ENCODE results near the gene GNPDA1.
"Not testable (repeated sequence)": the region's sequence is repeated elsewhere in the genome, so short reads cannot be mapped to it uniquely, and the experiment has no call there.

GNPDA1 gene

DNA sequence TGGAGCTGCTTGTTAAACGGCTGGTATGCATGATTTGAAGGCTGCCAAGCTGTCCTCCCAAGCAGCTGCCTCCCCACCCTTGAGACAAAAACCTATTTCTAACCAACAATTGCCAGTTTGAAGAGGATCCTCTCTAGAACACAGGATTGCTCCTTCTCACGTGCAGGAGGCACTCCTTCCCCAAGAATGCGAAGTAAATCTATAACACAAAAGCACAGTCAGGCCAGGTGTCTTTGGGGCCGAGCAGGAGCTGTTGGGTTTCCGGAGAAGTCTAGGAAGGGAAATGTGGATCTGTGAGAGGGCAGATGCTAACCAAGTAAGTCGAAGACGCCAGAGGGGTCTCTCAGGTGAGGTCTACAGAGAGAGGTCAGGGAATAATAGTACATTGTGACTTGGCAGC is 35.4 kb upstream of the GNPDA1 start:
- no peaks in the 10 kb centered on the region for H3F3A ChIP-seq (ENCODE audit: insufficient read depth)
- H3K36me3 ChIP-seq (ENCODE audit: low read length), result no peaks in the 10 kb centered on the region
- TF ChIP-seq EZH2phosphoT487 (conservative IDR thresholded peaks at IDR 0.05; ENCODE audit: low read length) (no peak), CTCF (IDR thresholded peaks at IDR 0.05; ENCODE audit: insufficient read depth, low read length, poor library complexity, severe bottlenecking) (no peak)
- no peak overlapping the region for H2AFZ ChIP-seq (ENCODE audit: low read depth, low read length, severe bottlenecking)
- no peaks in the 10 kb centered on the region for H3K9me3 ChIP-seq (ENCODE audit: insufficient read depth, low read length)
- no peaks in the 10 kb centered on the region for H4K20me1 ChIP-seq (ENCODE audit: low read depth, low read length)
- H3K79me2 ChIP-seq (ENCODE audit: insufficient read depth, low read length), result no peaks in the 10 kb centered on the region
- H3K4me2 ChIP-seq (ENCODE audit: low read depth, low read length, poor library complexity, severe bottlenecking), result no peak overlapping the region
- no peaks in the 10 kb centered on the region for H3K9me2 ChIP-seq (replicated peaks; ENCODE audit: insufficient read depth, low read length)
- H3K27me3 ChIP-seq (ENCODE audit: low read length), result no peaks in the 10 kb centered on the region
- no peak overlapping the region for H3K9ac ChIP-seq (ENCODE audit: low read length)
- no peak overlapping the region for H3K27ac ChIP-seq (ENCODE audit: low read depth, low read length)
- H3K4me3 ChIP-seq (ENCODE audit: insufficient read depth, low read length, poor library complexity, severe bottlenecking), result no peak overlapping the region

DNA sequence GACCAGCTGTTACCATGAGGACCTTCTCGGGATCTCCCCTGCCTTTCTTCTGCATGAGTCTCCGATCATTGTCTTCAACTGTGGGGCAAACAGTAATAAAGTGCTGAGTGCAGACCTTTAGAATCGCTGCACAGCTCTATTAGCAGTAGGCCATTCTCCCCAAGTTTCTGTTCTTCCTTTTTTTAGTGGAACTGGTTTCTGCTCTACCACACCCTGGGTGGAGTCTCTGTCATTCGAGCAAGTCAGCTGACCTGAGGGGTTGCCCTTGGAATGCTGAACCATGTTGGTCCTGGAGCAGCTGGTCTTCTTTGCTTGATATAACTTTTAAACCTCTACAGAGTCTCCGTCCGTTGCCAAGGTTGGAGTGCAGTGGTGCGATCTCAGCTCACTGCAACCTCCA is 33.4 kb upstream of the GNPDA1 start:
- H3K4me3 ChIP-seq (ENCODE audit: insufficient read depth, low read length, poor library complexity, severe bottlenecking), result no peak overlapping the region
- no peak for TF ChIP-seq CTCF (IDR thresholded peaks at IDR 0.05; ENCODE audit: insufficient read depth, low read length, poor library complexity, severe bottlenecking)
- TF ChIP-seq EZH2phosphoT487 (conservative IDR thresholded peaks at IDR 0.05; ENCODE audit: low read length), result no peak
- H3K36me3 ChIP-seq (ENCODE audit: low read length), result no peaks in the 10 kb centered on the region
- H4K20me1 ChIP-seq (ENCODE audit: low read depth, low read length), result no peaks in the 10 kb centered on the region
- H2AFZ ChIP-seq (ENCODE audit: low read depth, low read length, severe bottlenecking), result no peak overlapping the region
- no peak overlapping the region for H3K9ac ChIP-seq (ENCODE audit: low read length)
- no peak overlapping the region for H3K4me2 ChIP-seq (ENCODE audit: low read depth, low read length, poor library complexity, severe bottlenecking)
- no peaks in the 10 kb centered on the region for H3F3A ChIP-seq (ENCODE audit: insufficient read depth)
- H3K9me3 ChIP-seq (ENCODE audit: insufficient read depth, low read length), result no peaks in the 10 kb centered on the region
- H3K27ac ChIP-seq (ENCODE audit: low read depth, low read length), result no peak overlapping the region
- no peaks in the 10 kb centered on the region for H3K9me2 ChIP-seq (replicated peaks; ENCODE audit: insufficient read depth, low read length)
- no peaks in the 10 kb centered on the region for H3K27me3 ChIP-seq (ENCODE audit: low read length)
- H3K79me2 ChIP-seq (ENCODE audit: insufficient read depth, low read length), result no peaks in the 10 kb centered on the region

- H3K79me2 ChIP-seq (ENCODE audit: insufficient read depth, low read length); H4K20me1 ChIP-seq (ENCODE audit: low read depth, low read length); H3K36me3 ChIP-seq (ENCODE audit: low read length); H2AFZ ChIP-seq (ENCODE audit: low read depth, low read length, severe bottlenecking); H3K27me3 ChIP-seq (ENCODE audit: low read length); H3K9me2 ChIP-seq (replicated peaks; ENCODE audit: insufficient read depth, low read length); H3K9ac ChIP-seq (ENCODE audit: low read length); H3F3A ChIP-seq (ENCODE audit: insufficient read depth); H3K9me3 ChIP-seq (ENCODE audit: insufficient read depth, low read length); H3K4me3 ChIP-seq (ENCODE audit: insufficient read depth, low read length, poor library complexity, severe bottlenecking); H3K4me2 ChIP-seq (ENCODE audit: low read depth, low read length, poor library complexity, severe bottlenecking); H3K27ac ChIP-seq (ENCODE audit: low read depth, low read length): not testable (repeated sequence)
Observed at GRCh38 chr5:142040881-142041280, 28.1 kb upstream of the GNPDA1 start.

DNA sequence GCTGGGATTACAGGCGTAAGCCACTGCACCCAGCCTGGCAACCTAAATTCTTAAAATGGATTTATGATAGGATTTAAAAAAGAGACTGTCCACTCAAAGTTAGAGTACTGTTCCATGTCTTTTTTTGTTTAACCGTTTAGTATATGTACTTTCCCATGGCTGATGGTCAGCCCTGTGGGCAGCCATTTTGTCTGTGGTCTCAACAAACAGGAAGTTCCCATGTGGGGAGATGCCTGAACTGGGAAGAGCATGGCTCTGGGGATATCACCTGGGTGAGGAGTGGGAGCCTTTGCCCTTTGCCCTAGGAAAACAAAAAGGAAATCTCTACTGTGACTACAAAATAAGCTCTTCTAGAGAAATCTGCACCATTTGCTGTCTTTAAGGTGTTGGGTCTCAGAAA is 27.5 kb upstream of the GNPDA1 start:
- Histone ChIP-seq H3K27me3 (ENCODE audit: low read length) (no peaks in the 10 kb centered on the region), H3K27ac (ENCODE audit: low read depth, low read length) (no peak overlapping the region), H3K9me3 (ENCODE audit: insufficient read depth, low read length) (no peaks in the 10 kb centered on the region), H3K9me2 (replicated peaks; ENCODE audit: insufficient read depth, low read length) (no peaks in the 10 kb centered on the region), H3K36me3 (ENCODE audit: low read length) (no peaks in the 10 kb centered on the region), H4K20me1 (ENCODE audit: low read depth, low read length) (no peaks in the 10 kb centered on the region), H3K4me2 (ENCODE audit: low read depth, low read length, poor library complexity, severe bottlenecking) (no peak overlapping the region), H3K79me2 (ENCODE audit: insufficient read depth, low read length) (no peaks in the 10 kb centered on the region), H3F3A (ENCODE audit: insufficient read depth) (no peaks in the 10 kb centered on the region), H3K9ac (ENCODE audit: low read length) (no peak overlapping the region), H2AFZ (ENCODE audit: low read depth, low read length, severe bottlenecking) (no peak overlapping the region), H3K4me3 (ENCODE audit: insufficient read depth, low read length, poor library complexity, severe bottlenecking) (no peak overlapping the region)
- TF ChIP-seq EZH2phosphoT487 (conservative IDR thresholded peaks at IDR 0.05; ENCODE audit: low read length) (no peak), CTCF (IDR thresholded peaks at IDR 0.05; ENCODE audit: insufficient read depth, low read length, poor library complexity, severe bottlenecking) (no peak)
